IMR-90 (cell line): ENCODE data around the gene PTPRG. TPM values are rescaled to one million over a fixed set of nuclear protein-coding genes. Genes with fewer than 3 reads are reported as not detected.

ENCODE experiments used
- ATAC-seq: fragments of 200-7000 bp; cut with Tn5 transposase; 2 replicates; pipeline ENCODE4 v1.9.1; 2020; ENCODE audit warnings: low read depth, mild to moderate bottlenecking, moderate library complexity
- BruUV-seq: library from RNA; stranded (reverse); fragments of 400-500 nt; replicated peaks from 2 replicates; lab custom pipeline; 2021; lab: Mats Ljungman, UMichigan
- CTCF ChIA-PET: fragments of 300-600 bp; formaldehyde crosslinking; extraction: SDS; loops from one replicate; lab custom pipeline; 2021; ENCODE audit warnings: antibody characterized with exemption; lab: Yijun Ruan, JAX
- POLR2A ChIA-PET: fragments of 300-600 bp; sonication (Branson Sonifier 250); formaldehyde crosslinking; loops from one replicate; lab custom pipeline; 2022; ENCODE audit warnings: antibody characterized with exemption; ENCODE audit not compliant: unreplicated experiment; lab: Charles Lee
- DNase-seq: peaks from one replicate; pipeline ENCODE4 v3.0.0; 2013
- H2AFZ ChIP-seq: replicated peaks from 2 replicates; pipeline ENCODE3; 2013; ENCODE audit warnings: low read length, mild to moderate bottlenecking; ENCODE audit not compliant: poor library complexity
- H2AK5ac ChIP-seq: 2 replicates; pipeline ENCODE4 v1.6.1; 2013; ENCODE audit warnings: low read depth, low read length, inconsistent platforms
- H2AK9ac ChIP-seq: replicated peaks from 2 replicates; pipeline ENCODE3; 2013; ENCODE audit warnings: mild to moderate bottlenecking, low read depth, low read length, moderate library complexity; ENCODE audit not compliant: poor library complexity
- H2BK120ac ChIP-seq: 2 replicates; pipeline ENCODE4 v1.6.1; 2013; ENCODE audit warnings: low read depth, low read length, inconsistent platforms
- H2BK15ac ChIP-seq: 3 replicates; pipeline ENCODE4 v1.6.1; 2013; ENCODE audit warnings: low read depth, low read length, inconsistent platforms
- H2BK20ac ChIP-seq: 2 replicates; pipeline ENCODE4 v1.6.1; 2013; ENCODE audit warnings: low read depth, mild to moderate bottlenecking, inconsistent platforms, low read length, moderate library complexity
- H2BK5ac ChIP-seq: 2 replicates; pipeline ENCODE4 v1.6.1; 2013; ENCODE audit warnings: mild to moderate bottlenecking, low read depth, low read length, inconsistent platforms; ENCODE audit not compliant: poor library complexity, severe bottlenecking
- H3K14ac ChIP-seq: replicated peaks from 2 replicates; pipeline ENCODE4 v1.6.1; 2013; ENCODE audit warnings: low read depth, low read length, inconsistent platforms
- H3K18ac ChIP-seq: 2 replicates; pipeline ENCODE4 v1.6.1; 2013; ENCODE audit warnings: low read depth, low read length, control low read depth
- H3K23ac ChIP-seq: 2 replicates; pipeline ENCODE4 v1.6.1; 2013; ENCODE audit warnings: low read depth, low read length, inconsistent platforms
- H3K27ac ChIP-seq: 2 replicates; pipeline ENCODE4 v1.5.1; 2013; ENCODE audit warnings: mild to moderate bottlenecking, control low read depth, low read length; ENCODE audit not compliant: insufficient read depth
- H3K27me3 ChIP-seq: 2 replicates; pipeline ENCODE4 v1.6.1; 2013; ENCODE audit warnings: low read length; ENCODE audit not compliant: control insufficient read depth, insufficient read depth
- H3K36me3 ChIP-seq: 2 replicates; pipeline ENCODE4 v1.6.1; 2013; ENCODE audit warnings: low read length, mixed read lengths; ENCODE audit not compliant: control insufficient read depth, insufficient read depth
- H3K4ac ChIP-seq: 2 replicates; pipeline ENCODE4 v1.6.1; 2013; ENCODE audit warnings: low read depth, low read length, inconsistent platforms
- H3K4me1 ChIP-seq: 2 replicates; pipeline ENCODE4 v1.6.1; 2013; ENCODE audit warnings: low read length, mixed read lengths; ENCODE audit not compliant: control insufficient read depth, insufficient read depth
- H3K4me2 ChIP-seq: 2 replicates; pipeline ENCODE4 v1.6.1; 2013; ENCODE audit warnings: low read depth, mild to moderate bottlenecking, control low read depth, low read length, moderate library complexity
- H3K4me3 ChIP-seq: 2 replicates; pipeline ENCODE4 v1.5.1; 2013; ENCODE audit warnings: low read depth, mild to moderate bottlenecking, control low read depth, low read length, moderate library complexity; ENCODE audit not compliant: insufficient read depth
- H3K56ac ChIP-seq: 2 replicates; pipeline ENCODE4 v1.6.1; 2013; ENCODE audit warnings: low read length, inconsistent platforms; ENCODE audit not compliant: insufficient read depth; ENCODE audit errors: extremely low read depth
- H3K79me1 ChIP-seq, 2 experiments: 2 replicates each; pipeline ENCODE4 v1.6.1; 2013; ENCODE audit warnings: low read length in 2 of 2, inconsistent platforms in 1 of 2, low read depth in 1 of 2
- H3K9ac ChIP-seq: 2 replicates; pipeline ENCODE4 v1.6.1; 2013; ENCODE audit warnings: low read depth, low read length, control low read depth
- H3K9me1 ChIP-seq: 2 replicates; pipeline ENCODE4 v1.6.1; 2013; ENCODE audit warnings: low read length, inconsistent platforms; ENCODE audit not compliant: insufficient read depth
- H3K9me3 ChIP-seq: 2 replicates; pipeline ENCODE4 v1.6.1; 2013; ENCODE audit warnings: low read length; ENCODE audit not compliant: control insufficient read depth, insufficient read depth
- H4K20me1 ChIP-seq: 2 replicates; pipeline ENCODE4 v1.6.1; 2013; ENCODE audit warnings: low read length, inconsistent platforms; ENCODE audit not compliant: insufficient read depth
- H4K5ac ChIP-seq: 2 replicates; pipeline ENCODE4 v1.6.1; 2013; ENCODE audit warnings: mild to moderate bottlenecking, low read depth, low read length, control low read depth
- H4K8ac ChIP-seq, 2 experiments: 2 replicates each; pipeline ENCODE4 v1.6.1; 2013; ENCODE audit warnings: low read depth in 2 of 2, low read length in 2 of 2, control low read depth in 1 of 2, inconsistent platforms in 1 of 2
- H4K91ac ChIP-seq: 2 replicates; pipeline ENCODE4 v1.6.1; 2013; ENCODE audit warnings: low read depth, low read length, inconsistent platforms; ENCODE audit not compliant: insufficient read depth
- BHLHE40 ChIP-seq: fragments of 150-350 bp; IDR thresholded peaks from 2 replicates; pipeline ENCODE4 v1.6.1; 2016; ENCODE audit warnings: mild to moderate bottlenecking, low read depth, low read length
- CEBPB ChIP-seq: IDR thresholded peaks from 2 replicates; pipeline ENCODE4 v1.6.1; 2012; ENCODE audit warnings: low read depth, low read length, improper control_type of control experiment
- CHD1 ChIP-seq: IDR thresholded peaks from 2 replicates; pipeline ENCODE4 v1.6.1; 2012; ENCODE audit warnings: low read depth, low read length, improper control_type of control experiment
- MAZ ChIP-seq: IDR thresholded peaks from 2 replicates; pipeline ENCODE4 v1.6.1; 2012; ENCODE audit warnings: low read depth, mild to moderate bottlenecking, low read length, improper control_type of control experiment, moderate library complexity, borderline replicate concordance
- NFE2L2 ChIP-seq: fragments of 150-350 bp; IDR thresholded peaks from 2 replicates; pipeline ENCODE4 v1.6.1; 2016; ENCODE audit warnings: low read depth, mild to moderate bottlenecking, low read length
- POLR2A ChIP-seq: IDR thresholded peaks from 2 replicates; pipeline ENCODE4 v1.6.1; 2012; ENCODE audit warnings: mild to moderate bottlenecking, low read depth, low read length
- RCOR1 ChIP-seq: IDR thresholded peaks from 2 replicates; pipeline ENCODE4 v1.6.1; 2012; ENCODE audit warnings: mild to moderate bottlenecking, low read length, improper control_type of control experiment; ENCODE audit not compliant: insufficient replicate concordance
- RFX5 ChIP-seq: IDR thresholded peaks from 2 replicates; pipeline ENCODE4 v1.8.0; 2012; ENCODE audit warnings: low read depth, mild to moderate bottlenecking, low read length, moderate library complexity
- WGBS, 2 experiments: methylation state at CpG; one replicate each; pipeline versions ENCODE4 v1.1.5 to v1.1.7; 2013; ENCODE audit warnings: missing lambda C conversion rate in 2 of 2; ENCODE audit not compliant: insufficient read length in 1 of 2; ENCODE audit errors: extremely low coverage in 2 of 2; 5-methylcytosine and 5-hydroxymethylcytosine counted together
- dilution Hi-C: fragments of 300-500 bp; cut with HindIII; formaldehyde crosslinking; loops from one replicate; pipeline ENCODE4 v1.14.3; 2018; ENCODE audit warnings: low sequenced_read_pairs; ENCODE audit not compliant: unreplicated experiment
- in situ Hi-C: fragments of 300-500 bp; cut with MboI; formaldehyde crosslinking; loops from 3 replicates; pipeline ENCODE4 v1.14.3; 2019; ENCODE audit warnings: low sequenced_read_pairs, inconsistent platforms, mixed read lengths
- intact Hi-C: fragments of 100-400 bp; cut with micrococcal nuclease; formaldehyde crosslinking; loops from 2 replicates; pipeline ENCODE4 v1.10.0; 2022
- polyA plus RNA-seq, 3 experiments: library from polyadenylated mRNA; depleted of rRNA; stranded (reverse); fragments of >200 nt; gene quantifications; 2 replicates each; pipeline ENCODE4 v1.2.3, GENCODE V29; 2012; ENCODE audit warnings: low replicate concordance in 1 of 3
- total RNA-seq: library from RNA; depleted of rRNA; stranded (reverse); fragments of >200 nt; gene quantifications from 2 replicates; pipeline ENCODE4 v1.2.3, GENCODE V29; 2012
- TF ChIP-seq, protein P1 (sequence below): fragments of 150-350 bp; IDR thresholded peaks from 2 replicates; pipeline ENCODE4 v1.6.1; 2017; ENCODE audit warnings: mild to moderate bottlenecking, antibody characterized with exemption, low read length, low read depth

The PTPRG gene
- total and polyA plus RNA-seq, 2 of the 4 experiments (the other 2 are of a cell fraction) = 7.7 to 31.0 TPM

DNA sequence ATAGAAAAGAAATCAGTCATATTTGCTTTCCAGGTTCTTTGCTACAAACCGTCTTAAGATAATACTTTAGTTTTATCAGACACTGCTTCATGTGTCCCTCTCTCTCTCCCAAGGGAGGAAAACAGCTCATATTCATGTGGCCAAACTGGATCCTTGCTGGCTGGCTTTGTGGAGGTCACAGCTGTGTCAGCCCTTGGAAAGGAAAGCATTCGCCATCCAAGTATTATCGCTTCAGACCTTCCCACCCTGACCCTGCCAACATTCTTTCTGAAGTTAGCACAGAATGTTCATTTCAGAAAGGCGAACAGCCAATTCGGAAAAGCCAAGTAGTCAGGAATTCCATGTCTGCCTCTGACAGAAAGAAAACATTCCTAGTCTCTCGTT is 598.3 kb downstream of the PTPRG start:
- no TSS peak for BruUV-seq
- H3K79me1 ChIP-seq = peaks cover 0 to 7% of the 10 kb centered on the region in 2 experiments; a peak in 1 of 4 replicates
- H4K20me1 ChIP-seq = no peaks in the 10 kb centered on the region
- H3K4me2 ChIP-seq = no peak overlapping the region
- ATAC-seq = peak; percentile 62
- H4K5ac ChIP-seq = no peak overlapping the region
- H3K4me1 ChIP-seq = peaks cover 2% of the 10 kb centered on the region; the same call in 1 of the 2 replicates
- WGBS, 2 experiments = no CpG with 5 or more reads among the region's 6 CpGs
- dilution Hi-C loops (no loop called here), in situ Hi-C loops (no loop called here), intact Hi-C loops (no loop called here)
- CTCF ChIA-PET = interaction anchor here (0.6 kb wide), 1 partner anchor 791 kb away, joined by 3 read pairs; no protein-coding TSS in a partner anchor
- TF ChIP-seq MAZ (no peak), CHD1 (no peak), CEBPB (no peak), POLR2A (no peak), RCOR1 (no peak), NFE2L2 (no peak), BHLHE40 (no peak), RFX5 (no peak)
- TF ChIP-seq, protein P1, sequence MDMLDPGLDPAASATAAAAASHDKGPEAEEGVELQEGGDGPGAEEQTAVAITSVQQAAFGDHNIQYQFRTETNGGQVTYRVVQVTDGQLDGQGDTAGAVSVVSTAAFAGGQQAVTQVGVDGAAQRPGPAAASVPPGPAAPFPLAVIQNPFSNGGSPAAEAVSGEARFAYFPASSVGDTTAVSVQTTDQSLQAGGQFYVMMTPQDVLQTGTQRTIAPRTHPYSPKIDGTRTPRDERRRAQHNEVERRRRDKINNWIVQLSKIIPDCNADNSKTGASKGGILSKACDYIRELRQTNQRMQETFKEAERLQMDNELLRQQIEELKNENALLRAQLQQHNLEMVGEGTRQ = no peak
- H2AK9ac ChIP-seq = no peak overlapping the region
- no peaks in the 10 kb centered on the region for H3K27me3 ChIP-seq
- no peaks in the 10 kb centered on the region for H3K36me3 ChIP-seq
- no peak overlapping the region for H3K18ac ChIP-seq
- DNase-seq = peak; percentile 52
- H4K91ac ChIP-seq = no peak overlapping the region
- H3K27ac ChIP-seq = no peak overlapping the region
- H3K56ac ChIP-seq = no peak overlapping the region
- H2BK5ac ChIP-seq = no peak overlapping the region
- H3K4ac ChIP-seq = no peak overlapping the region
- H3K9ac ChIP-seq = no peak overlapping the region
- H2BK120ac ChIP-seq = no peak overlapping the region
- no peak overlapping the region for H3K14ac ChIP-seq
- H2BK15ac ChIP-seq = no peak overlapping the region
- no peak overlapping the region for H3K4me3 ChIP-seq
- POLR2A ChIA-PET = interaction anchor here (0.6 kb wide), 1 partner anchor 39 kb away, joined by 3 read pairs; no protein-coding TSS in a partner anchor
- H3K23ac ChIP-seq = no peak overlapping the region
- no peak overlapping the region for H4K8ac ChIP-seq
- H3K9me3 ChIP-seq = no peaks in the 10 kb centered on the region
- H2BK20ac ChIP-seq = no peak overlapping the region
- peak overlapping the region; percentile 38 for H2AFZ ChIP-seq
- no peak overlapping the region for H2AK5ac ChIP-seq
- peaks cover 3% of the 10 kb centered on the region; the same call in 1 of the 2 replicates for H3K9me1 ChIP-seq
